A549 (cell line): ENCODE data around the gene NHLRC1.

Source experiments
- BCL3 ChIP-seq: fragments of >200 bp; sonication (Bioruptor Twin); formaldehyde crosslinking; IDR thresholded peaks from 3 replicates; pipeline ENCODE4 v1.6.1; 2016
- CEBPB ChIP-seq, 2 experiments: fragments of >200 bp in 1 of 2; sonication (Bioruptor Twin) in 1 of 2; formaldehyde crosslinking in 1 of 2; IDR thresholded peaks; 2 replicates each; pipeline ENCODE4 v1.6.1; 2012 to 2016
- CTCF ChIP-seq: fragments of >200 bp; sonication (Bioruptor Twin); formaldehyde crosslinking; IDR thresholded peaks from 3 replicates; pipeline ENCODE4 v1.5.1; 2016
- EP300 ChIP-seq, 2 experiments: fragments of >200 bp; sonication (Bioruptor Twin); formaldehyde crosslinking; IDR thresholded peaks; 2 replicates in 1 of 2; 3 replicates in 1 of 2; pipeline ENCODE4 v1.6.1; 2016 to 2017
- HMGXB4 ChIP-seq: fragments of 250-450 bp; sonication (Bioruptor Pico); IDR thresholded peaks from 2 replicates; pipeline ENCODE4 v1.5.0; 2021; ENCODE audit warnings: mild to moderate bottlenecking, moderate library complexity, borderline replicate concordance
- JUNB ChIP-seq: fragments of >200 bp; sonication (Bioruptor Twin); formaldehyde crosslinking; IDR thresholded peaks from 2 replicates; pipeline ENCODE4 v1.6.1; 2016
- KDM1A ChIP-seq: fragments of 200-600 bp; sonication (generic); IDR thresholded peaks from 2 replicates; pipeline ENCODE4 v1.6.1; 2016; ENCODE audit warnings: low read depth, mild to moderate bottlenecking
- RAD21 ChIP-seq, 2 experiments: fragments of >200 bp in 1 of 2; sonication (Bioruptor Twin) in 1 of 2; formaldehyde crosslinking in 1 of 2; IDR thresholded peaks in 1 of 2; conservative IDR thresholded peaks in 1 of 2; 2 replicates in 1 of 2; 3 replicates in 1 of 2; pipeline ENCODE4 v1.6.1; 2012 to 2018; ENCODE audit warnings: inconsistent platforms in 1 of 2
- REST ChIP-seq: fragments of 200-600 bp; sonication (generic); IDR thresholded peaks from 2 replicates; pipeline ENCODE4 v1.6.1; 2016; ENCODE audit warnings: antibody characterized with exemption, mild to moderate bottlenecking, moderate library complexity
- RNF2 ChIP-seq: fragments of 200-600 bp; sonication (generic); IDR thresholded peaks from 2 replicates; pipeline ENCODE4 v1.6.1; 2016; ENCODE audit warnings: low read depth, mild to moderate bottlenecking, antibody characterized with exemption, moderate library complexity, borderline replicate concordance

GRCh38 chr6:18096423-18096822 lies 26.1 kb downstream of the NHLRC1 start:
- no peak for TF ChIP-seq CTCF
- TF ChIP-seq EP300 (IDR thresholded peaks at IDR 0.05): no peak
- no peak for TF ChIP-seq HMGXB4 (CRISPR knock-in tag)
- TF ChIP-seq KDM1A: no peak
- TF ChIP-seq BCL3: no peak
- TF ChIP-seq CEBPB (IDR thresholded peaks at IDR 0.05): no peak
- TF ChIP-seq JUNB: no peak
- TF ChIP-seq RAD21 (conservative IDR thresholded peaks at IDR 0.05 in 1 of 2, IDR thresholded peaks at IDR 0.05 in 1 of 2): no peak
- no peak for TF ChIP-seq RNF2
- no peak for TF ChIP-seq REST
